ENCODE data around the gene DNASE1L3. TPM values are rescaled to one million over a fixed set of nuclear protein-coding genes. Genes with fewer than 3 reads are reported as not detected.

The DNASE1L3 gene
- total RNA-seq, 4 donors from 2014 or later: 1.2 to 11.5 (median 2.4) TPM

- TF ChIP-seq CTCF (IDR thresholded peaks at IDR 0.05; ENCODE audit: low read depth): no peak
Observed at GRCh38 chr3:58250093-58250707, 39.4 kb upstream of the DNASE1L3 start.

- TF ChIP-seq CTCF (IDR thresholded peaks at IDR 0.05; ENCODE audit: low read depth): no peak
Observed at GRCh38 chr3:58249358-58250092, 38.8 kb upstream of the DNASE1L3 start.

GRCh38 chr3:58246148-58247047, 35.6 kb upstream of the DNASE1L3 start:
- no peak for TF ChIP-seq CTCF (IDR thresholded peaks at IDR 0.05; ENCODE audit: low read depth)

- TF ChIP-seq CTCF (IDR thresholded peaks at IDR 0.05; ENCODE audit: low read depth): no peak
Observed at GRCh38 chr3:58243976-58244585, 33.3 kb upstream of the DNASE1L3 start.

GRCh38 chr3:58242340-58242739, 31.6 kb upstream of the DNASE1L3 start:
- TF ChIP-seq CTCF (IDR thresholded peaks at IDR 0.05; ENCODE audit: low read depth): no peak

- TF ChIP-seq CTCF (IDR thresholded peaks at IDR 0.05; ENCODE audit: low read depth): no peak
Observed at GRCh38 chr3:58241306-58242044, 30.7 kb upstream of the DNASE1L3 start.

All from subcutaneous adipose tissue (tissue), 4 donors.